GM12892 (cell line): Measurements from ENCODE around the gene MS4A8.

ENCODE experiments used
- POLR2A ChIP-seq: IDR thresholded peaks from 2 replicates; pipeline ENCODE4 v1.6.1; 2011; ENCODE audit warnings: low read depth, low read length, control low read depth
- POLR2AphosphoS5 ChIP-seq: IDR thresholded peaks from 2 replicates; pipeline ENCODE4 v1.6.1; 2011; ENCODE audit warnings: low read depth, low read length, control low read depth
- TAF1 ChIP-seq: IDR thresholded peaks from 2 replicates; pipeline ENCODE4 v1.6.1; 2011; ENCODE audit warnings: low read depth, mild to moderate bottlenecking, control low read depth, low read length, borderline replicate concordance

GRCh38 chr11:60744114-60744513, 44.7 kb downstream of the MS4A8 start:
- TF ChIP-seq POLR2A: no peak
- no peak for TF ChIP-seq TAF1
- no peak for TF ChIP-seq POLR2AphosphoS5
